GM23248 (cell line): ENCODE data around the gene NLRP7. TPM values are rescaled to one million over a fixed set of nuclear protein-coding genes. Genes with fewer than 3 reads are reported as not detected.

Experiments used
- DNase-seq: peaks from one replicate; pipeline ENCODE4 v3.0.0-alpha.2; 2015
- H2AFZ ChIP-seq: fragments of 200-600 bp; sonication (generic); 2 replicates; pipeline ENCODE4 v1.6.1; 2016; ENCODE audit warnings: antibody characterized with exemption
- H3F3A ChIP-seq: fragments of 200-600 bp; sonication (generic); 2 replicates; pipeline ENCODE4 v1.6.1; 2016; ENCODE audit warnings: mild to moderate bottlenecking, antibody characterized with exemption, mixed run types; ENCODE audit not compliant: insufficient read depth
- H3K27ac ChIP-seq: fragments of 200-600 bp; sonication (generic); 2 replicates; pipeline ENCODE4 v1.5.1; 2016; ENCODE audit warnings: mild to moderate bottlenecking
- H3K27me3 ChIP-seq: fragments of 200-600 bp; sonication (generic); replicated peaks from 2 replicates; pipeline ENCODE4 v1.6.1; 2016; ENCODE audit warnings: mild to moderate bottlenecking; ENCODE audit not compliant: insufficient read depth
- H3K36me3 ChIP-seq: fragments of 200-600 bp; sonication (generic); 2 replicates; pipeline ENCODE4 v1.6.1; 2016; ENCODE audit warnings: low read depth, mild to moderate bottlenecking
- H3K4me1 ChIP-seq: fragments of 200-600 bp; sonication (generic); 2 replicates; pipeline ENCODE4 v1.6.1; 2016; ENCODE audit warnings: mild to moderate bottlenecking; ENCODE audit not compliant: insufficient read depth
- H3K4me2 ChIP-seq: fragments of 200-600 bp; sonication (generic); one replicate; pipeline ENCODE4 v1.6.1; 2016; ENCODE audit warnings: mild to moderate bottlenecking; ENCODE audit not compliant: unreplicated experiment
- H3K4me3 ChIP-seq: fragments of 200-600 bp; sonication (generic); 2 replicates; pipeline ENCODE4 v1.5.1; 2016; ENCODE audit warnings: mild to moderate bottlenecking
- H3K79me2 ChIP-seq: fragments of 200-600 bp; sonication (generic); 2 replicates; pipeline ENCODE4 v1.6.1; 2016; ENCODE audit warnings: mild to moderate bottlenecking; ENCODE audit not compliant: insufficient read depth
- H3K9ac ChIP-seq: fragments of 200-600 bp; sonication (generic); 2 replicates; pipeline ENCODE4 v1.6.1; 2016; ENCODE audit warnings: mild to moderate bottlenecking
- H3K9me2 ChIP-seq: fragments of 200-600 bp; sonication (generic); 2 replicates; pipeline ENCODE4 v1.6.1; 2016; ENCODE audit warnings: mixed run types, mild to moderate bottlenecking, moderate library complexity; ENCODE audit not compliant: insufficient read depth
- H3K9me3 ChIP-seq: fragments of 200-600 bp; sonication (generic); one replicate; pipeline ENCODE4 v1.6.1; 2017; ENCODE audit warnings: low read depth
- H4K20me1 ChIP-seq: fragments of 200-600 bp; sonication (generic); 2 replicates; pipeline ENCODE4 v1.6.0; 2016; ENCODE audit not compliant: insufficient read depth
- EZH2 ChIP-seq: fragments of 200-600 bp; sonication (generic); IDR thresholded peaks from 2 replicates; pipeline ENCODE4 v1.6.1; 2018; ENCODE audit warnings: antibody characterized with exemption, mild to moderate bottlenecking; ENCODE audit not compliant: insufficient read depth, poor library complexity, severe bottlenecking
- EZH2phosphoT487 ChIP-seq: fragments of 200-600 bp; sonication (generic); IDR thresholded peaks from 2 replicates; pipeline ENCODE4 v1.6.1; 2018; ENCODE audit warnings: antibody characterized with exemption, moderate library complexity, mild to moderate bottlenecking, low read depth; ENCODE audit not compliant: insufficient read depth
- WGBS, 2 experiments: methylation state at CpG; one replicate each; pipeline ENCODE4 v1.1.6; 2015 to 2017; ENCODE audit warnings: low lambda C conversion rate in 2 of 2, low coverage in 1 of 2; ENCODE audit errors: missing lambda C conversion rate in 2 of 2; 5-methylcytosine and 5-hydroxymethylcytosine counted together
- in situ Hi-C: fragments of 300-500 bp; cut with MboI; formaldehyde crosslinking; loops from 2 replicates; pipeline ENCODE4 v1.15.0; 2020
- polyA plus RNA-seq: library from polyadenylated mRNA; unstranded; fragments of >200 nt; fragmentation: Nextera tagmentation; extraction: Ambion mirVana; gene quantifications from 2 replicates; pipeline ENCODE4 v1.2.1, GENCODE V29; 2016
- small RNA-seq: library from RNA; depleted of rRNA; stranded (forward); fragments of <200 nt; gene quantifications from one replicate; pipeline ENCODE3, GENCODE V24; 2014; ENCODE audit warnings: low read depth, low replicate concordance
- total RNA-seq: library from RNA; depleted of rRNA; stranded (reverse); fragments of >200 nt; shearing (Covaris generic); gene quantifications from 2 replicates; pipeline ENCODE4 v1.2.3, GENCODE V29; 2014; rRNA removed

Gene NLRP7
- total and polyA plus RNA-seq, 2 experiments from 2014 or later: not detected

DNA sequence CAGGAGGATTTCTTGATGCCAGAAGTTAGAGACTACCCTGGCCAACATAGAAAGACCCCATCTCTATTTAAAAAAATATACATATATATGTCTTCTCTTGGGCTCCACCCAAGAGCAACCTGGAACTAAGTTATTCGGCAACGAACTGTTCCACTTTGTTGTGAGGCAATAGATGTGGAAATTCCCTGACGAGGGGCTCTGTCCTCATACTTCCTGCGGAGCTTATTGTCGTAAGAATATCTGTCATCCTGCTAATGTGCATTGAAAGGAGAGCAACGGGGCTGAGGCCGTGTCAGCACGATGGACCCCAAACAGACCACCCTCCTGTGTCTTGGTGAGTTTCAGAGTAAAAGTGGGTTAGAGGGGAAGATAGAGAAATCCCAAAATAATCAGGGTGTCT lies 73.3 kb downstream of the NLRP7 start, which contains the start of gene FCAR:
FCAR (plus strand) TSS at position 246 of the 400 bp plus-strand sequence; CDS start at position 301, 55 bp downstream.
- Histone ChIP-seq H3K27ac (no peak within 1 kb of the TSS), H3K9me3 (no peaks in the 10 kb centered on the region), H3K9ac (no peak within 1 kb of the TSS), H3K4me3 (no peak within 1 kb of the TSS), H3K4me2 (no peak within 1 kb of the TSS), H2AFZ (no peak within 1 kb of the TSS), H3K4me1 (no peaks in the 10 kb centered on the region), H3K36me3 (no peaks in the 10 kb centered on the region), H3K27me3 (no peaks in the 10 kb centered on the region), H4K20me1 (no peaks in the 10 kb centered on the region), H3K9me2 (no peaks in the 10 kb centered on the region), H3K79me2 (no peaks in the 10 kb centered on the region), H3F3A (no peaks in the 10 kb centered on the region)
- no peak for TF ChIP-seq EZH2
- no peak for TF ChIP-seq EZH2phosphoT487
- 19 to 22% methylated on average over 8 of the region's 8 CpGs for WGBS, 2 experiments
- in situ Hi-C loops: no loop called here
- no peak for DNase-seq

Small RNA genes within 50 kb of the gene (small RNA-seq; reads per million reads assigned to genes)
- not detected for gene AC011476.8

Other genes starting within 250 kb of the NLRP7 start
- not detected in 2 replicates for gene KIR3DL3, start 223.1 kb downstream of the NLRP7 start, total RNA-seq
- not detected in 2 replicates for gene KIR3DL3, start 223.1 kb downstream of the NLRP7 start, polyA plus RNA-seq
- not detected in 2 replicates for gene KIR2DL3, start 209.0 kb downstream of the NLRP7 start, total RNA-seq
- not detected in 2 replicates for gene KIR2DL3, start 209.0 kb downstream of the NLRP7 start, polyA plus RNA-seq
- gene KIR2DL1, start 177.7 kb downstream of the NLRP7 start, total RNA-seq: not detected in 2 replicates
- gene KIR2DL1, start 177.7 kb downstream of the NLRP7 start, polyA plus RNA-seq: not detected in 2 replicates
- gene KIR2DL4, start 143.9 kb downstream of the NLRP7 start, total RNA-seq: not detected in 2 replicates
- gene KIR2DL4, start 143.9 kb downstream of the NLRP7 start, polyA plus RNA-seq: not detected in 2 replicates
- gene KIR3DL1, start 131.1 kb downstream of the NLRP7 start, total RNA-seq: not detected in 2 replicates
- gene KIR3DL1, start 131.1 kb downstream of the NLRP7 start, polyA plus RNA-seq: not detected in 2 replicates
- gene KIR2DS4, start 114.9 kb downstream of the NLRP7 start, total RNA-seq: not detected in 2 replicates
- not detected in 2 replicates for gene KIR2DS4, start 114.9 kb downstream of the NLRP7 start, polyA plus RNA-seq
- gene KIR3DL2, start 97.1 kb downstream of the NLRP7 start, total RNA-seq: not detected in 2 replicates
- gene KIR3DL2, start 97.1 kb downstream of the NLRP7 start, polyA plus RNA-seq: not detected in 2 replicates
- gene FCAR, start 73.3 kb downstream of the NLRP7 start, total RNA-seq: not detected in 2 replicates
- not detected in 2 replicates for gene FCAR, start 73.3 kb downstream of the NLRP7 start, polyA plus RNA-seq
- gene NCR1, start 41.4 kb downstream of the NLRP7 start, total RNA-seq: not detected in 2 replicates
- not detected in 2 replicates for gene NCR1, start 41.4 kb downstream of the NLRP7 start, polyA plus RNA-seq
- gene NLRP2, start 18.8 kb upstream of the NLRP7 start, total RNA-seq: not detected in 2 replicates
- not detected in 2 replicates for gene NLRP2, start 18.8 kb upstream of the NLRP7 start, polyA plus RNA-seq
- not detected in 2 replicates for gene GP6, start 90.7 kb upstream of the NLRP7 start, total RNA-seq
- not detected in 2 replicates for gene GP6, start 90.7 kb upstream of the NLRP7 start, polyA plus RNA-seq
- 6.4 and 11.8 TPM in 2 replicates for gene RDH13, start 115.6 kb upstream of the NLRP7 start, total RNA-seq
- gene RDH13, start 115.6 kb upstream of the NLRP7 start, polyA plus RNA-seq: 7.8 and 9.6 TPM in 2 replicates
- 0.76 and 1.3 TPM in 2 replicates for gene EPS8L1, start 128.3 kb upstream of the NLRP7 start, total RNA-seq
- 0.56 and 1.1 TPM in 2 replicates for gene EPS8L1, start 128.3 kb upstream of the NLRP7 start, polyA plus RNA-seq
- gene PPP1R12C, start 170.1 kb upstream of the NLRP7 start, total RNA-seq: 66.9 and 82.5 TPM in 2 replicates
- 16.4 and 17.3 TPM in 2 replicates for gene PPP1R12C, start 170.1 kb upstream of the NLRP7 start, polyA plus RNA-seq
- gene TNNT1, start 201.7 kb upstream of the NLRP7 start, total RNA-seq: 0.76 TPM in 1 of 2 replicates, not detected in the other
- 1.3 and 1.8 TPM in 2 replicates for gene TNNT1, start 201.7 kb upstream of the NLRP7 start, polyA plus RNA-seq
- gene TNNI3, start 210.2 kb upstream of the NLRP7 start, total RNA-seq: not detected in 2 replicates
- gene TNNI3, start 210.2 kb upstream of the NLRP7 start, polyA plus RNA-seq: 0.35 TPM in 1 of 2 replicates, not detected in the other
- 0.22 and 0.25 TPM in 2 replicates for gene DNAAF3, start 219.1 kb upstream of the NLRP7 start, total RNA-seq
- 0.39 and 0.47 TPM in 2 replicates for gene DNAAF3, start 219.1 kb upstream of the NLRP7 start, polyA plus RNA-seq
- not detected in 2 replicates for gene SYT5, start 232.8 kb upstream of the NLRP7 start, total RNA-seq
- 0.28 and 0.38 TPM in 2 replicates for gene SYT5, start 232.8 kb upstream of the NLRP7 start, polyA plus RNA-seq